ENCODE measurements around the gene BCL2L12. TPM values are rescaled to one million over a fixed set of nuclear protein-coding genes. Genes with fewer than 3 reads are reported as not detected.
A peak's percentile ranks its signal among the peaks of the same experiment; 100 is the strongest.

BCL2L12 gene
- total RNA-seq, 1 donor from 2014 or later = 17.0 TPM

GRCh38 chr19:49710372-49710951 lies 44.7 kb downstream of the BCL2L12 start:
- no peak overlapping the region for H3K4me3 ChIP-seq
- no peak overlapping the region for H3K27ac ChIP-seq
- intact Hi-C loops (cut with DNase I) = no loop called here
- no peaks in the 10 kb centered on the region for H3K4me1 ChIP-seq
- H3K27me3 ChIP-seq (ENCODE audit: low read depth) = no peaks in the 10 kb centered on the region
- ATAC-seq (no peak), DNase-seq (no peak)
- no peaks in the 10 kb centered on the region for H3K36me3 ChIP-seq
- no peaks in the 10 kb centered on the region for H3K9me3 ChIP-seq
- no peak for TF ChIP-seq CTCF (IDR thresholded peaks at IDR 0.05)

DNA sequence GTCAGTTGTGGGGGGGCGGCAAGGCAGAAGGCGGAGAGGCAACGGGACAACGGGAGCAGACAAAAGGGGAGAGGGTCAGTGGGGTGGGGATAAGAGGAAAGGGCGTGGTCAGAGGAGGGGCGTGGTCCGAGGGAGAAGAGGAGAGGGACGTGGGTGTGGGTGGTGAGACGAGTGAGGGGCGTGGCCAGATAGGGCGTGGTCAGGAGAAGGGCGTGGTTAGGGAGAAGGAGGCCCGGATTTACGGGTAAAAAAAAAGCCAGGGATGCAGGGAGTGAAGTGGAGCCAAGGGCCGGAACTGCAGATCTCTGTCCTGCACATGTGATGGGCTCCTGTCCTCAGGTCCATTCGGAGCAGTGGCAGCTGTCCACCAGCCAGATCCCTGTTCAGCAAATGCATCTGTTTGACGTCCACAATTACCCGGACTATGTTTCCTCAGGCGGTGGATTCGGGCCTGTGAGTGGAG lies 46.7 kb downstream of the BCL2L12 start:
- H3K27me3 ChIP-seq (ENCODE audit: low read depth) = no peaks in the 10 kb centered on the region
- no peak for DNase-seq
- no peak overlapping the region for H3K27ac ChIP-seq
- peak in 1 of 2 donors; percentile 26 for ATAC-seq
- intact Hi-C loops (cut with DNase I) = no loop called here
- H3K9me3 ChIP-seq = no peaks in the 10 kb centered on the region
- H3K4me3 ChIP-seq = no peak overlapping the region
- H3K36me3 ChIP-seq = no peaks in the 10 kb centered on the region
- no peak for TF ChIP-seq CTCF (IDR thresholded peaks at IDR 0.05)
- no peaks in the 10 kb centered on the region for H3K4me1 ChIP-seq

GRCh38 chr19:49713236-49713845 lies 47.6 kb downstream of the BCL2L12 start:
- H3K27ac ChIP-seq = no peak overlapping the region
- no peak for TF ChIP-seq CTCF (IDR thresholded peaks at IDR 0.05)
- ATAC-seq = no peak
- DNase-seq = no peak
- H3K27me3 ChIP-seq (ENCODE audit: low read depth) = no peaks in the 10 kb centered on the region
- peaks cover 4% of the 10 kb centered on the region for H3K4me1 ChIP-seq
- no peaks in the 10 kb centered on the region for H3K36me3 ChIP-seq
- no peak overlapping the region for H3K4me3 ChIP-seq
- intact Hi-C loops (cut with DNase I) = no loop called here
- no peaks in the 10 kb centered on the region for H3K9me3 ChIP-seq

GRCh38 chr19:49716154-49716553 lies 50.4 kb downstream of the BCL2L12 start:
- Histone ChIP-seq H3K27ac (no peak overlapping the region), H3K9me3 (no peaks in the 10 kb centered on the region), H3K27me3 (ENCODE audit: low read depth) (no peaks in the 10 kb centered on the region), H3K4me1 (peaks cover 5% of the 10 kb centered on the region), H3K36me3 (no peaks in the 10 kb centered on the region), H3K4me3 (no peak overlapping the region)
- DNase-seq (no peak), ATAC-seq (no peak)
- intact Hi-C loops (cut with DNase I) = no loop called here
- TF ChIP-seq CTCF (IDR thresholded peaks at IDR 0.05) = no peak

DNA sequence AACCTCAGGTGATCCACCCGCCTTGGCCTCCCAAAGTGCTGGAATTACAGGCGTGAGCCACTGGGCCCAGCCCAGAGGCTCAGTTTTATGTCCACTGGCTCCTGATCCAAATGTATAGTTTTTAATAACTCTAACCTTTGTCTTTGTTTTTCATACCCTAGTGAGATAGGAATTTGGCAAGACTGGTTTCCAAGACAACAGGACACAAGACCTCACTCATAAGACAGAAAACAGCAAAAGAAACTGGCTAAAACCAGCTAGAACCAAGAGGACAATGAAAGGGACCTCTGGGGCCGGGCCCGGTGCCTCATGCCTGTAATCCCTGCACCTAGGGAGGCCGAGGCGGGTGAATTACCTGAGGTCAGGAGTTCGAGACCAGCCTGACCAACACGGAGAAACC lies 52.8 kb downstream of the BCL2L12 start:
- H3K9me3 ChIP-seq = no peaks in the 10 kb centered on the region
- TF ChIP-seq CTCF (IDR thresholded peaks at IDR 0.05) = no peak
- ATAC-seq = no peak
- no peak for DNase-seq
- no peaks in the 10 kb centered on the region for H3K36me3 ChIP-seq
- peaks cover 5% of the 10 kb centered on the region for H3K4me1 ChIP-seq
- no peak overlapping the region for H3K4me3 ChIP-seq
- intact Hi-C loops (cut with DNase I) = no loop called here
- H3K27ac ChIP-seq = peak overlapping the region; percentile 81
- H3K27me3 ChIP-seq (ENCODE audit: low read depth) = no peaks in the 10 kb centered on the region

Data from lower lobe of right lung (tissue), 2 donors.